IMR-90 (cell line): ENCODE data around the gene COL23A1. TPM values are rescaled to one million over a fixed set of nuclear protein-coding genes. Genes with fewer than 3 reads are reported as not detected.

Experiments used
- ATAC-seq: fragments of 200-7000 bp; cut with Tn5 transposase; 2 replicates; pipeline ENCODE4 v1.9.1; 2020; ENCODE audit warnings: low read depth, mild to moderate bottlenecking, moderate library complexity
- BruUV-seq: library from RNA; stranded (reverse); fragments of 400-500 nt; replicated peaks from 2 replicates; lab custom pipeline; 2021; lab: Mats Ljungman, UMichigan
- CTCF ChIA-PET: fragments of 300-600 bp; formaldehyde crosslinking; extraction: SDS; loops from one replicate; lab custom pipeline; 2021; ENCODE audit warnings: antibody characterized with exemption; lab: Yijun Ruan, JAX
- POLR2A ChIA-PET: fragments of 300-600 bp; sonication (Branson Sonifier 250); formaldehyde crosslinking; loops from one replicate; lab custom pipeline; 2022; ENCODE audit warnings: antibody characterized with exemption; ENCODE audit not compliant: unreplicated experiment; lab: Charles Lee
- DNase-seq: peaks from one replicate; pipeline ENCODE4 v3.0.0; 2013
- H2AFZ ChIP-seq: replicated peaks from 2 replicates; pipeline ENCODE3; 2013; ENCODE audit warnings: low read length, mild to moderate bottlenecking; ENCODE audit not compliant: poor library complexity
- H2AK5ac ChIP-seq: 2 replicates; pipeline ENCODE4 v1.6.1; 2013; ENCODE audit warnings: low read depth, low read length, inconsistent platforms
- H2AK9ac ChIP-seq: replicated peaks from 2 replicates; pipeline ENCODE3; 2013; ENCODE audit warnings: mild to moderate bottlenecking, low read depth, low read length, moderate library complexity; ENCODE audit not compliant: poor library complexity
- H2BK120ac ChIP-seq: 2 replicates; pipeline ENCODE4 v1.6.1; 2013; ENCODE audit warnings: low read depth, low read length, inconsistent platforms
- H2BK15ac ChIP-seq: 3 replicates; pipeline ENCODE4 v1.6.1; 2013; ENCODE audit warnings: low read depth, low read length, inconsistent platforms
- H2BK20ac ChIP-seq: 2 replicates; pipeline ENCODE4 v1.6.1; 2013; ENCODE audit warnings: low read depth, mild to moderate bottlenecking, inconsistent platforms, low read length, moderate library complexity
- H2BK5ac ChIP-seq: 2 replicates; pipeline ENCODE4 v1.6.1; 2013; ENCODE audit warnings: mild to moderate bottlenecking, low read depth, low read length, inconsistent platforms; ENCODE audit not compliant: poor library complexity, severe bottlenecking
- H3K14ac ChIP-seq: replicated peaks from 2 replicates; pipeline ENCODE4 v1.6.1; 2013; ENCODE audit warnings: low read depth, low read length, inconsistent platforms
- H3K18ac ChIP-seq: 2 replicates; pipeline ENCODE4 v1.6.1; 2013; ENCODE audit warnings: low read depth, low read length, control low read depth
- H3K23ac ChIP-seq: 2 replicates; pipeline ENCODE4 v1.6.1; 2013; ENCODE audit warnings: low read depth, low read length, inconsistent platforms
- H3K27ac ChIP-seq: 2 replicates; pipeline ENCODE4 v1.5.1; 2013; ENCODE audit warnings: mild to moderate bottlenecking, control low read depth, low read length; ENCODE audit not compliant: insufficient read depth
- H3K27me3 ChIP-seq: 2 replicates; pipeline ENCODE4 v1.6.1; 2013; ENCODE audit warnings: low read length; ENCODE audit not compliant: control insufficient read depth, insufficient read depth
- H3K36me3 ChIP-seq: 2 replicates; pipeline ENCODE4 v1.6.1; 2013; ENCODE audit warnings: low read length, mixed read lengths; ENCODE audit not compliant: control insufficient read depth, insufficient read depth
- H3K4ac ChIP-seq: 2 replicates; pipeline ENCODE4 v1.6.1; 2013; ENCODE audit warnings: low read depth, low read length, inconsistent platforms
- H3K4me1 ChIP-seq: 2 replicates; pipeline ENCODE4 v1.6.1; 2013; ENCODE audit warnings: low read length, mixed read lengths; ENCODE audit not compliant: control insufficient read depth, insufficient read depth
- H3K4me2 ChIP-seq: 2 replicates; pipeline ENCODE4 v1.6.1; 2013; ENCODE audit warnings: low read depth, mild to moderate bottlenecking, control low read depth, low read length, moderate library complexity
- H3K4me3 ChIP-seq: 2 replicates; pipeline ENCODE4 v1.5.1; 2013; ENCODE audit warnings: low read depth, mild to moderate bottlenecking, control low read depth, low read length, moderate library complexity; ENCODE audit not compliant: insufficient read depth
- H3K56ac ChIP-seq: 2 replicates; pipeline ENCODE4 v1.6.1; 2013; ENCODE audit warnings: low read length, inconsistent platforms; ENCODE audit not compliant: insufficient read depth; ENCODE audit errors: extremely low read depth
- H3K79me1 ChIP-seq, 2 experiments: 2 replicates each; pipeline ENCODE4 v1.6.1; 2013; ENCODE audit warnings: low read length in 2 of 2, inconsistent platforms in 1 of 2, low read depth in 1 of 2
- H3K9ac ChIP-seq: 2 replicates; pipeline ENCODE4 v1.6.1; 2013; ENCODE audit warnings: low read depth, low read length, control low read depth
- H3K9me1 ChIP-seq: 2 replicates; pipeline ENCODE4 v1.6.1; 2013; ENCODE audit warnings: low read length, inconsistent platforms; ENCODE audit not compliant: insufficient read depth
- H3K9me3 ChIP-seq: 2 replicates; pipeline ENCODE4 v1.6.1; 2013; ENCODE audit warnings: low read length; ENCODE audit not compliant: control insufficient read depth, insufficient read depth
- H4K20me1 ChIP-seq: 2 replicates; pipeline ENCODE4 v1.6.1; 2013; ENCODE audit warnings: low read length, inconsistent platforms; ENCODE audit not compliant: insufficient read depth
- H4K5ac ChIP-seq: 2 replicates; pipeline ENCODE4 v1.6.1; 2013; ENCODE audit warnings: mild to moderate bottlenecking, low read depth, low read length, control low read depth
- H4K8ac ChIP-seq, 2 experiments: 2 replicates each; pipeline ENCODE4 v1.6.1; 2013; ENCODE audit warnings: low read depth in 2 of 2, low read length in 2 of 2, control low read depth in 1 of 2, inconsistent platforms in 1 of 2
- H4K91ac ChIP-seq: 2 replicates; pipeline ENCODE4 v1.6.1; 2013; ENCODE audit warnings: low read depth, low read length, inconsistent platforms; ENCODE audit not compliant: insufficient read depth
- BHLHE40 ChIP-seq: fragments of 150-350 bp; IDR thresholded peaks from 2 replicates; pipeline ENCODE4 v1.6.1; 2016; ENCODE audit warnings: mild to moderate bottlenecking, low read depth, low read length
- CEBPB ChIP-seq: IDR thresholded peaks from 2 replicates; pipeline ENCODE4 v1.6.1; 2012; ENCODE audit warnings: low read depth, low read length, improper control_type of control experiment
- CHD1 ChIP-seq: IDR thresholded peaks from 2 replicates; pipeline ENCODE4 v1.6.1; 2012; ENCODE audit warnings: low read depth, low read length, improper control_type of control experiment
- FOS ChIP-seq: fragments of 150-350 bp; IDR thresholded peaks from 2 replicates; pipeline ENCODE4 v1.6.1; 2016; ENCODE audit warnings: low read depth, low read length
- MAFK ChIP-seq: IDR thresholded peaks from 2 replicates; pipeline ENCODE4 v1.6.1; 2012; ENCODE audit warnings: low read depth, low read length, improper control_type of control experiment
- MAZ ChIP-seq: IDR thresholded peaks from 2 replicates; pipeline ENCODE4 v1.6.1; 2012; ENCODE audit warnings: low read depth, mild to moderate bottlenecking, low read length, improper control_type of control experiment, moderate library complexity, borderline replicate concordance
- MXI1 ChIP-seq: IDR thresholded peaks from 2 replicates; pipeline ENCODE4 v1.6.1; 2012; ENCODE audit warnings: low read depth, mild to moderate bottlenecking, low read length, moderate library complexity, borderline replicate concordance
- NFE2L2 ChIP-seq: fragments of 150-350 bp; IDR thresholded peaks from 2 replicates; pipeline ENCODE4 v1.6.1; 2016; ENCODE audit warnings: low read depth, mild to moderate bottlenecking, low read length
- POLR2A ChIP-seq: IDR thresholded peaks from 2 replicates; pipeline ENCODE4 v1.6.1; 2012; ENCODE audit warnings: mild to moderate bottlenecking, low read depth, low read length
- RAD21 ChIP-seq: IDR thresholded peaks from 2 replicates; pipeline ENCODE4 v1.6.1; 2012; ENCODE audit warnings: low read length, improper control_type of control experiment
- RCOR1 ChIP-seq: IDR thresholded peaks from 2 replicates; pipeline ENCODE4 v1.6.1; 2012; ENCODE audit warnings: mild to moderate bottlenecking, low read length, improper control_type of control experiment; ENCODE audit not compliant: insufficient replicate concordance
- RFX5 ChIP-seq: IDR thresholded peaks from 2 replicates; pipeline ENCODE4 v1.8.0; 2012; ENCODE audit warnings: low read depth, mild to moderate bottlenecking, low read length, moderate library complexity
- SMC3 ChIP-seq: fragments of 150-350 bp; IDR thresholded peaks from 2 replicates; pipeline ENCODE4 v1.6.1; 2016; ENCODE audit warnings: low read depth, mild to moderate bottlenecking, antibody characterized with exemption, low read length, moderate library complexity
- WGBS, 2 experiments: methylation state at CpG; one replicate each; pipeline versions ENCODE4 v1.1.5 to v1.1.7; 2013; ENCODE audit warnings: missing lambda C conversion rate in 2 of 2; ENCODE audit not compliant: insufficient read length in 1 of 2; ENCODE audit errors: extremely low coverage in 2 of 2; 5-methylcytosine and 5-hydroxymethylcytosine counted together
- dilution Hi-C: fragments of 300-500 bp; cut with HindIII; formaldehyde crosslinking; loops from one replicate; pipeline ENCODE4 v1.14.3; 2018; ENCODE audit warnings: low sequenced_read_pairs; ENCODE audit not compliant: unreplicated experiment
- in situ Hi-C: fragments of 300-500 bp; cut with MboI; formaldehyde crosslinking; loops from 3 replicates; pipeline ENCODE4 v1.14.3; 2019; ENCODE audit warnings: low sequenced_read_pairs, inconsistent platforms, mixed read lengths
- intact Hi-C: fragments of 100-400 bp; cut with micrococcal nuclease; formaldehyde crosslinking; loops from 2 replicates; pipeline ENCODE4 v1.10.0; 2022
- polyA plus RNA-seq, 3 experiments: library from polyadenylated mRNA; depleted of rRNA; stranded (reverse); fragments of >200 nt; gene quantifications; 2 replicates each; pipeline ENCODE4 v1.2.3, GENCODE V29; 2012; ENCODE audit warnings: low replicate concordance in 1 of 3
- total RNA-seq: library from RNA; depleted of rRNA; stranded (reverse); fragments of >200 nt; gene quantifications from 2 replicates; pipeline ENCODE4 v1.2.3, GENCODE V29; 2012
- TF ChIP-seq, protein P1 (sequence below): conservative IDR thresholded peaks from 2 replicates; pipeline ENCODE4 v1.5.1; 2012; ENCODE audit warnings: mild to moderate bottlenecking, low read depth, low read length, improper control_type of control experiment
- TF ChIP-seq, protein P2 (sequence below): fragments of 150-350 bp; IDR thresholded peaks from 2 replicates; pipeline ENCODE4 v1.6.1; 2016; ENCODE audit warnings: low read depth, mild to moderate bottlenecking, low read length, moderate library complexity, borderline replicate concordance
- TF ChIP-seq, protein P3 (sequence below): fragments of 150-350 bp; IDR thresholded peaks from 2 replicates; pipeline ENCODE4 v1.6.1; 2017; ENCODE audit warnings: mild to moderate bottlenecking, antibody characterized with exemption, low read length, low read depth

The COL23A1 gene
- total and polyA plus RNA-seq, 2 of the 4 experiments (the other 2 are of a cell fraction) = not detected

DNA sequence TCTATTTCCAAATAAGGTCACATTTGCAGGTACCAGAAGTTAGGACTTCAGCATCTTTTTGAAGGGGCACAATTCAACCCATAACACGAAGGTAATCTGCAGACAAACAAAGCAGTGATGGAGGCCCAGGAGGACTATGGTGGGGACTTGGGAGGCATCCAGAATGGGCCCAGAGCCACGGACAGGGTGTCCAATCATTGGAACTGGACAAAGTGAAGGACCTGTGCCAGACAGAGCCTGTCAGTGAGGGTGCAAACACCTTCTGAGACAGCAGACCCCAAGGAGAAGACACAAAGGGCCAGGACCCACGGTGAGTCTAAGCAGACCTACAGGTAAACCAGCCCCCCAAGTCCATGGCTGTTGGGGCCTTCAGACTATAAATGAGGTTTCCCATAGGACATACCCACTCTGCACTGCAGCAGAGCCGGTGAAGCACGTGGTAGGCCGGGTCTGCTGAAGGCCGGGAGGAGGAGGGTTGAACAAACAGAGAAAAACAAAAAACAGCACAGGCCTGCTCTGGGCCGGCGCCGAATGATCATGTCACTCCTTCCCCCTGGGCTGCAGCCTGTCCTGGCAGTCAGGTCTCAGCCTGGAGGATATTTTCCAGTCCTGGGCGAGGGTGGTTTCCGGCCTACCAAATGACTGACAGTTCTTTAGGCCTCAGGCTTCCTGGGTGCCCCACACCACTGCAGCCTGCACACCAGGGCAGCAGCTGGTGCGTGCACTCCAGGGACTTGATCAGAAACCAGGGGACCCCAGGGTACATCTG lies 84.4 kb downstream of the COL23A1 start:
- no peak overlapping the region for H3K9ac ChIP-seq
- H2BK5ac ChIP-seq = no peak overlapping the region
- H2AFZ ChIP-seq = no peak overlapping the region
- H4K8ac ChIP-seq = no peak overlapping the region
- H3K9me3 ChIP-seq = peaks cover 32% of the 10 kb centered on the region
- in situ Hi-C loops (no loop called here), dilution Hi-C loops (no loop called here), intact Hi-C loops (no loop called here)
- no peak overlapping the region for H3K4me2 ChIP-seq
- ATAC-seq (no peak), DNase-seq (no peak)
- no peak overlapping the region for H3K23ac ChIP-seq
- H3K79me1 ChIP-seq = no peaks in the 10 kb centered on the region
- H2AK9ac ChIP-seq = no peak overlapping the region
- no peak overlapping the region for H3K14ac ChIP-seq
- H3K27ac ChIP-seq = no peak overlapping the region
- H4K91ac ChIP-seq = no peak overlapping the region
- no peak overlapping the region for H3K56ac ChIP-seq
- H4K20me1 ChIP-seq = no peaks in the 10 kb centered on the region
- H3K27me3 ChIP-seq = no peaks in the 10 kb centered on the region
- no peaks in the 10 kb centered on the region for H3K9me1 ChIP-seq
- no peak overlapping the region for H3K4me3 ChIP-seq
- CTCF ChIA-PET = no interaction called here
- no peak overlapping the region for H3K18ac ChIP-seq
- H2BK15ac ChIP-seq = no peak overlapping the region
- no peak overlapping the region for H4K5ac ChIP-seq
- H3K36me3 ChIP-seq = no peaks in the 10 kb centered on the region
- no peak overlapping the region for H2BK20ac ChIP-seq
- no TSS peak for BruUV-seq
- H3K4ac ChIP-seq = no peak overlapping the region
- POLR2A ChIA-PET = no interaction called here
- no peaks in the 10 kb centered on the region for H3K4me1 ChIP-seq
- H2AK5ac ChIP-seq = no peak overlapping the region
- TF ChIP-seq MAZ (no peak), POLR2A (no peak), RAD21 (no peak), MAFK (no peak), FOS (no peak), MXI1 (no peak), CEBPB (no peak), RFX5 (no peak), NFE2L2 (no peak), RCOR1 (no peak), SMC3 (no peak), BHLHE40 (no peak), CHD1 (no peak)
- TF ChIP-seq, protein P1, sequence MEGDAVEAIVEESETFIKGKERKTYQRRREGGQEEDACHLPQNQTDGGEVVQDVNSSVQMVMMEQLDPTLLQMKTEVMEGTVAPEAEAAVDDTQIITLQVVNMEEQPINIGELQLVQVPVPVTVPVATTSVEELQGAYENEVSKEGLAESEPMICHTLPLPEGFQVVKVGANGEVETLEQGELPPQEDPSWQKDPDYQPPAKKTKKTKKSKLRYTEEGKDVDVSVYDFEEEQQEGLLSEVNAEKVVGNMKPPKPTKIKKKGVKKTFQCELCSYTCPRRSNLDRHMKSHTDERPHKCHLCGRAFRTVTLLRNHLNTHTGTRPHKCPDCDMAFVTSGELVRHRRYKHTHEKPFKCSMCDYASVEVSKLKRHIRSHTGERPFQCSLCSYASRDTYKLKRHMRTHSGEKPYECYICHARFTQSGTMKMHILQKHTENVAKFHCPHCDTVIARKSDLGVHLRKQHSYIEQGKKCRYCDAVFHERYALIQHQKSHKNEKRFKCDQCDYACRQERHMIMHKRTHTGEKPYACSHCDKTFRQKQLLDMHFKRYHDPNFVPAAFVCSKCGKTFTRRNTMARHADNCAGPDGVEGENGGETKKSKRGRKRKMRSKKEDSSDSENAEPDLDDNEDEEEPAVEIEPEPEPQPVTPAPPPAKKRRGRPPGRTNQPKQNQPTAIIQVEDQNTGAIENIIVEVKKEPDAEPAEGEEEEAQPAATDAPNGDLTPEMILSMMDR = no peak
- TF ChIP-seq, protein P2, sequence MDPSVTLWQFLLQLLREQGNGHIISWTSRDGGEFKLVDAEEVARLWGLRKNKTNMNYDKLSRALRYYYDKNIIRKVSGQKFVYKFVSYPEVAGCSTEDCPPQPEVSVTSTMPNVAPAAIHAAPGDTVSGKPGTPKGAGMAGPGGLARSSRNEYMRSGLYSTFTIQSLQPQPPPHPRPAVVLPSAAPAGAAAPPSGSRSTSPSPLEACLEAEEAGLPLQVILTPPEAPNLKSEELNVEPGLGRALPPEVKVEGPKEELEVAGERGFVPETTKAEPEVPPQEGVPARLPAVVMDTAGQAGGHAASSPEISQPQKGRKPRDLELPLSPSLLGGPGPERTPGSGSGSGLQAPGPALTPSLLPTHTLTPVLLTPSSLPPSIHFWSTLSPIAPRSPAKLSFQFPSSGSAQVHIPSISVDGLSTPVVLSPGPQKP = no peak
- TF ChIP-seq, protein P3, sequence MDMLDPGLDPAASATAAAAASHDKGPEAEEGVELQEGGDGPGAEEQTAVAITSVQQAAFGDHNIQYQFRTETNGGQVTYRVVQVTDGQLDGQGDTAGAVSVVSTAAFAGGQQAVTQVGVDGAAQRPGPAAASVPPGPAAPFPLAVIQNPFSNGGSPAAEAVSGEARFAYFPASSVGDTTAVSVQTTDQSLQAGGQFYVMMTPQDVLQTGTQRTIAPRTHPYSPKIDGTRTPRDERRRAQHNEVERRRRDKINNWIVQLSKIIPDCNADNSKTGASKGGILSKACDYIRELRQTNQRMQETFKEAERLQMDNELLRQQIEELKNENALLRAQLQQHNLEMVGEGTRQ = no peak
- H2BK120ac ChIP-seq = no peak overlapping the region
- 68% methylated on average over 6 of the region's 13 CpGs; no CpG with 5 or more reads in 1 of the 2 experiments for WGBS, 2 experiments
